OCI-LY7 (cell line): Measurements from ENCODE around the gene IQGAP2. TPM values are rescaled to one million over a fixed set of nuclear protein-coding genes. Genes with fewer than 3 reads are reported as not detected.

Experiments used
- BruUV-seq: library from RNA; stranded (reverse); fragments of 400-500 nt; replicated peaks from 2 replicates; lab custom pipeline; 2021; lab: Mats Ljungman, UMichigan
- CTCF ChIA-PET: fragments of 300-600 bp; sonication (Branson Sonifier 250); formaldehyde crosslinking; loops from one replicate; lab custom pipeline; 2022; ENCODE audit warnings: antibody characterized with exemption; ENCODE audit not compliant: unreplicated experiment; lab: Charles Lee
- POLR2A ChIA-PET: fragments of 300-600 bp; sonication (Branson Sonifier 250); formaldehyde crosslinking; loops from one replicate; lab custom pipeline; 2022; ENCODE audit warnings: antibody characterized with exemption; lab: Charles Lee
- DNase-seq: peaks from one replicate; pipeline ENCODE4 v3.0.0-alpha.2; 2015; ENCODE audit warnings: low spot score
- H2AFZ ChIP-seq: fragments of 200-600 bp; sonication (generic), shearing (Covaris generic); 2 replicates; pipeline ENCODE4 v1.6.1; 2014; ENCODE audit warnings: mild to moderate bottlenecking, antibody characterized with exemption, low read length, moderate library complexity
- H3K27ac ChIP-seq: fragments of 200-600 bp; sonication (generic); 2 replicates; pipeline ENCODE4 v1.5.1; 2014; ENCODE audit warnings: mixed run types, low read depth, mild to moderate bottlenecking, moderate library complexity, low read length, inconsistent platforms; ENCODE audit not compliant: poor library complexity, severe bottlenecking
- H3K36me3 ChIP-seq: fragments of 200-600 bp; sonication (generic); 2 replicates; pipeline ENCODE4 v1.6.1; 2014; ENCODE audit warnings: mild to moderate bottlenecking, antibody characterized with exemption, low read length, moderate library complexity, mixed read lengths; ENCODE audit not compliant: insufficient read depth
- H3K4me1 ChIP-seq: fragments of 200-600 bp; sonication (generic); 2 replicates; pipeline ENCODE4 v1.5.1; 2014; ENCODE audit warnings: mild to moderate bottlenecking, low read length; ENCODE audit not compliant: insufficient read depth, poor library complexity, severe bottlenecking
- H3K4me2 ChIP-seq: fragments of 200-600 bp; sonication (generic); 2 replicates; pipeline ENCODE4 v1.6.1; 2014; ENCODE audit warnings: mild to moderate bottlenecking, low read length
- H3K4me3 ChIP-seq: fragments of 200-600 bp; sonication (generic); 2 replicates; pipeline ENCODE4 v1.5.1; 2014; ENCODE audit warnings: mild to moderate bottlenecking, low read depth, low read length; ENCODE audit not compliant: poor library complexity, severe bottlenecking
- H3K79me2 ChIP-seq: fragments of 200-600 bp; sonication (generic); 2 replicates; pipeline ENCODE4 v1.6.1; 2016; ENCODE audit warnings: low read depth, mild to moderate bottlenecking, low read length, moderate library complexity, mixed read lengths; ENCODE audit not compliant: insufficient read depth
- H3K9me2 ChIP-seq: fragments of 200-600 bp; sonication (generic); 2 replicates; pipeline ENCODE4 v1.6.1; 2016; ENCODE audit warnings: mild to moderate bottlenecking, low read length, mixed read lengths; ENCODE audit not compliant: insufficient read depth
- H3K9me3 ChIP-seq: fragments of 200-600 bp; sonication (generic); 2 replicates; pipeline ENCODE4 v1.6.1; 2014; ENCODE audit warnings: mild to moderate bottlenecking, mixed run types, low read length, mixed read lengths
- H4K20me1 ChIP-seq: fragments of 200-600 bp; sonication (generic); 2 replicates; pipeline ENCODE4 v1.6.1; 2014; ENCODE audit warnings: mild to moderate bottlenecking, antibody characterized with exemption, low read length, moderate library complexity, mixed read lengths; ENCODE audit not compliant: insufficient read depth
- CTCF ChIP-seq: fragments of 200-600 bp; sonication (generic); conservative IDR thresholded peaks from 2 replicates; pipeline ENCODE4 v1.5.1; 2014; ENCODE audit warnings: mild to moderate bottlenecking, antibody characterized with exemption, low read length, moderate library complexity, mixed read lengths
- EZH2phosphoT487 ChIP-seq: fragments of 200-600 bp; sonication (generic); IDR thresholded peaks from 2 replicates; pipeline ENCODE4 v1.6.1; 2018; ENCODE audit warnings: low read depth, borderline replicate concordance, mild to moderate bottlenecking, mixed run types, antibody characterized with exemption, low read length, moderate library complexity, mixed read lengths
- intact Hi-C: fragments of 100-400 bp; cut with micrococcal nuclease; formaldehyde crosslinking; loops from one replicate; pipeline ENCODE4 v1.10.0; 2022; ENCODE audit not compliant: unreplicated experiment
- total RNA-seq, 2 experiments: library from RNA; depleted of rRNA in 1 of 2; stranded (reverse); fragments of >200 nt in 1 of 2; shearing (Covaris generic) in 1 of 2; gene quantifications; 2 replicates each; pipeline ENCODE4 v1.2.3, GENCODE V29; 2014 to 2022

The IQGAP2 gene
- total RNA-seq, 2 experiments from 2014 or later: 30.0 to 50.2 TPM

- Histone ChIP-seq H4K20me1 (no peaks in the 10 kb centered on the region), H3K36me3 (no peaks in the 10 kb centered on the region), H2AFZ (peak overlapping the region; percentile 12; the same call in 1 of the 2 replicates), H3K4me2 (peak overlapping the region; percentile 73), H3K9me2 (no peaks in the 10 kb centered on the region), H3K27ac (peak overlapping the region; percentile 71), H3K9me3 (no peaks in the 10 kb centered on the region), H3K4me1 (peaks cover 43% of the 10 kb centered on the region), H3K4me3 (peak overlapping the region; percentile 50), H3K79me2 (peaks cover 28% of the 10 kb centered on the region; the same call in 1 of the 2 replicates)
- ChIA-PET POLR2A (interaction anchor here (0.6 to 2.2 kb wide), 6 partner anchors 36 to 494 kb away, joined by 3 to 10 read pairs (median 4); partner anchors contain the start of gene IQGAP2), CTCF (interaction anchor here (0.6 to 1.8 kb wide), 5 partner anchors 36 to 196 kb away, joined by 3 to 9 read pairs (median 5); no protein-coding TSS in a partner anchor)
- TF ChIP-seq EZH2phosphoT487 (no peak), CTCF (no peak)
- peak; percentile 78 for DNase-seq
- no TSS peak for BruUV-seq
- intact Hi-C loops: loop anchor here (5.0 to 10.0 kb wide), 2 partner anchors 195 to 373 kb away; no protein-coding TSS in a partner anchor
Observed at GRCh38 chr5:76547242-76547890, 144.3 kb downstream of the IQGAP2 start.

- no TSS peak for BruUV-seq
- no peaks in the 10 kb centered on the region for H3K9me3 ChIP-seq
- peak overlapping the region; percentile 71 for H3K27ac ChIP-seq
- H3K4me2 ChIP-seq: peak overlapping the region; percentile 73
- H3K79me2 ChIP-seq: peaks cover 28% of the 10 kb centered on the region; the same call in 1 of the 2 replicates
- no peak overlapping the region; the same call in 1 of the 2 replicates for H2AFZ ChIP-seq
- TF ChIP-seq EZH2phosphoT487: no peak
- no peak for TF ChIP-seq CTCF
- peak; percentile 42 for DNase-seq
- H3K4me1 ChIP-seq: peaks cover 42% of the 10 kb centered on the region
- intact Hi-C loops: loop anchor here (5.0 to 10.0 kb wide), 2 partner anchors 196 to 373 kb away; no protein-coding TSS in a partner anchor
- H3K4me3 ChIP-seq: peak overlapping the region; percentile 50
- H4K20me1 ChIP-seq: no peaks in the 10 kb centered on the region
- no peaks in the 10 kb centered on the region for H3K36me3 ChIP-seq
- ChIA-PET CTCF (interaction anchor here (0.6 to 1.8 kb wide), 5 partner anchors 35 to 196 kb away, joined by 3 to 9 read pairs (median 5); no protein-coding TSS in a partner anchor), POLR2A (interaction anchor here (0.6 to 2.2 kb wide), 7 partner anchors 35 to 495 kb away, joined by 3 to 10 read pairs (median 4); partner anchors contain the start of gene IQGAP2)
- H3K9me2 ChIP-seq: no peaks in the 10 kb centered on the region
Observed at GRCh38 chr5:76547891-76548524, 144.9 kb downstream of the IQGAP2 start.
